CD14-positive monocyte (primary cell): Measurements from ENCODE around the gene PPP1CB. TPM values are rescaled to one million over a fixed set of nuclear protein-coding genes. Genes with fewer than 3 reads are reported as not detected.
"Not testable (repeated sequence)": the region's sequence is repeated elsewhere in the genome, so short reads cannot be mapped to it uniquely, and the experiment has no call there.

Experiments used
- DNase-seq, 3 donors: peaks; one replicate each; pipeline ENCODE4 v3.0.0-alpha.2; 2011 to 2022
- H2AFZ ChIP-seq: 2 replicates; pipeline ENCODE4 v1.6.0; 2012; ENCODE audit warnings: mild to moderate bottlenecking, low read depth, low read length, inconsistent platforms; ENCODE audit not compliant: insufficient read depth, poor library complexity, severe bottlenecking
- H3K27ac ChIP-seq, 2 donors: 1 replicate in 1 of 2; 2 replicates in 1 of 2; pipeline ENCODE4 v1.5.1; 2012 to 2013; ENCODE audit warnings: low read length in 2 of 2, control low read depth in 1 of 2, inconsistent platforms in 1 of 2, low read depth in 1 of 2, mild to moderate bottlenecking in 1 of 2
- H3K27me3 ChIP-seq, 2 donors: one replicate each; pipeline versions ENCODE4 v1.6.0 to v1.6.1; 2011 to 2013; ENCODE audit warnings: low read length in 2 of 2; ENCODE audit not compliant: control insufficient read depth in 2 of 2, insufficient read depth in 2 of 2
- H3K36me3 ChIP-seq, 2 donors: replicated peaks in 1 of 2; 1 replicate in 1 of 2; 2 replicates in 1 of 2; pipeline versions ENCODE4 v1.5.1 to v1.6.1; 2012 to 2013; ENCODE audit warnings: low read length in 2 of 2, control low read depth in 1 of 2, inconsistent platforms in 1 of 2, mild to moderate bottlenecking in 1 of 2; ENCODE audit not compliant: insufficient read depth in 2 of 2, control insufficient read depth in 1 of 2
- H3K4me1 ChIP-seq, 2 donors: 1 replicate in 1 of 2; 2 replicates in 1 of 2; pipeline versions ENCODE4 v1.5.1 to v1.6.1; 2012 to 2013; ENCODE audit warnings: low read length in 2 of 2, control low read depth in 1 of 2, inconsistent platforms in 1 of 2, mild to moderate bottlenecking in 1 of 2, moderate library complexity in 1 of 2; ENCODE audit not compliant: insufficient read depth in 2 of 2, control insufficient read depth in 1 of 2
- H3K4me2 ChIP-seq: replicated peaks from 2 replicates; pipeline ENCODE3; 2012; ENCODE audit warnings: low read length, moderate library complexity, mild to moderate bottlenecking; ENCODE audit not compliant: poor library complexity, severe bottlenecking; ENCODE audit errors: extremely low read depth
- H3K4me3 ChIP-seq, 3 experiments: fragments of 200-600 bp in 1 of 3; sonication (generic) in 1 of 3; replicated peaks in 1 of 3; 1 replicate in 2 of 3; 2 replicates in 1 of 3; pipeline ENCODE4 v1.5.1; 2011 to 2013; ENCODE audit warnings: low read length in 3 of 3, mild to moderate bottlenecking in 3 of 3, control low read depth in 2 of 3, low read depth in 2 of 3, inconsistent platforms in 1 of 3, moderate library complexity in 1 of 3
- H3K79me2 ChIP-seq: 2 replicates; pipeline ENCODE4 v1.6.0; 2012; ENCODE audit warnings: mild to moderate bottlenecking, control low read depth, inconsistent platforms, low read length, moderate library complexity; ENCODE audit not compliant: insufficient read depth
- H3K9ac ChIP-seq: 2 replicates; pipeline ENCODE4 v1.6.0; 2017; ENCODE audit warnings: low read length, mild to moderate bottlenecking; ENCODE audit not compliant: insufficient read depth, poor library complexity, severe bottlenecking
- H3K9me3 ChIP-seq, 2 donors: replicated peaks in 1 of 2; 1 replicate in 1 of 2; 2 replicates in 1 of 2; pipeline versions ENCODE4 v1.5.1 to v1.6.1; 2012 to 2013; ENCODE audit warnings: low read length in 2 of 2, control low read depth in 1 of 2; ENCODE audit not compliant: control insufficient read depth in 1 of 2, insufficient read depth in 1 of 2
- H4K20me1 ChIP-seq: 2 replicates; pipeline ENCODE4 v1.6.0; 2012; ENCODE audit warnings: mild to moderate bottlenecking, low read length, control low read depth, moderate library complexity; ENCODE audit not compliant: insufficient read depth
- H3K27ac Mint-ChIP-seq, 7 donors: one replicate each; pipeline ENCODE4 v1.8.0; 2020; ENCODE audit warnings: mild to moderate bottlenecking in 7 of 7, mixed read lengths in 7 of 7, moderate library complexity in 6 of 7, inconsistent platforms in 2 of 7
- H3K27me3 Mint-ChIP-seq, 3 donors: one replicate each; pipeline ENCODE4 v1.8.0; 2021 to 2022; ENCODE audit warnings: low read depth in 3 of 3, mild to moderate bottlenecking in 3 of 3, mixed read lengths in 3 of 3, moderate library complexity in 3 of 3, inconsistent platforms in 1 of 3
- H3K36me3 Mint-ChIP-seq, 2 donors: one replicate each; pipeline ENCODE4 v1.8.0; 2020; ENCODE audit warnings: mixed read lengths in 2 of 2, inconsistent platforms in 1 of 2, mild to moderate bottlenecking in 1 of 2
- H3K4me1 Mint-ChIP-seq: one replicate; pipeline ENCODE4 v1.8.0; 2020; ENCODE audit warnings: mild to moderate bottlenecking, mixed read lengths
- H3K4me3 Mint-ChIP-seq, 2 donors: one replicate each; pipeline ENCODE4 v1.8.0; 2020; ENCODE audit warnings: mild to moderate bottlenecking in 2 of 2, mixed read lengths in 2 of 2, moderate library complexity in 1 of 2
- H3K9me3 Mint-ChIP-seq, 7 donors: one replicate each; pipeline ENCODE4 v1.8.0; 2020 to 2022; ENCODE audit warnings: mixed read lengths in 7 of 7, mild to moderate bottlenecking in 6 of 7, moderate library complexity in 6 of 7, inconsistent platforms in 2 of 7
- WGBS: methylation state at CpG from one replicate; pipeline ENCODE4 v1.1.5; 2013; ENCODE audit warnings: missing lambda C conversion rate; ENCODE audit not compliant: insufficient coverage; 5-methylcytosine and 5-hydroxymethylcytosine counted together
- intact Hi-C, 2 donors: fragments of 100-400 bp; cut with micrococcal nuclease; formaldehyde crosslinking; loops; one replicate each; pipeline versions ENCODE4 v1.15.0 to v1.15.1; 2023
- polyA plus RNA-seq, 3 donors: library from polyadenylated mRNA; depleted of rRNA in 1 of 3; unstranded in 2 of 3; stranded (reverse) in 1 of 3; fragments of 300-500 nt in 2 of 3; fragments of >200 nt in 1 of 3; fragmentation: Illumina TruSeq in 2 of 3; gene quantifications; 1 replicate in 2 of 3; 2 replicates in 1 of 3; pipeline ENCODE4 v1.2.3, GENCODE V29; 2012 to 2021
- TF ChIP-seq, protein P1 (sequence below): fragments of 200-600 bp; IDR thresholded peaks from one replicate; pipeline ENCODE4 v1.8.0; 2022; ENCODE audit warnings: antibody characterized with exemption, mild to moderate bottlenecking

The PPP1CB gene
- polyA plus RNA-seq, 3 donors, result 25.3 to 142 (median 69.4) TPM

DNA sequence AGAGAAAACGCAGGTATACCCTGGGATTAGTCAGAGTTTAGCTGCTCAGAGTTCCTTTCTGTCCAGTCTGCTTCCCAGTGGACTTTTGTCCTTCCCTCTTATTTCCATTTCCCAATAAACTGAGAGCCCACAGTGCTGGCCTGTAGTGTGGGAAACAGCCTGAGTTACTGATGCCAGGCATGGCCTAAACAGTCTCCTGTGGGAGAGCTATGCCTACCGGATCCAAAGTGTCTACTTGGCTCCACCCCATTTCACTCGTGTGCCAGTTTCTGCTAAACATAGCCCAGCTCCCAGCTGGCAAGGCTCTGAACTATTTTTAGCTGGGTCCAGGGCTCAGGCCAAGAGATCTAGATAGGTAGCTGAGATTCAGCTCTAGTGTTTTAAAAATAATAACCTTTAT, 15.6 kb upstream of the PPP1CB start:
- Histone ChIP-seq H4K20me1 (no peaks in the 10 kb centered on the region), H3K4me2 (no peak overlapping the region), H2AFZ (no peak overlapping the region), H3K4me3 (no peak overlapping the region), H3K79me2 (no peaks in the 10 kb centered on the region), H3K9me3 (peaks cover 6 to 7% of the 10 kb centered on the region in 2 donors), H3K27ac (no peak overlapping the region), H3K36me3 (no peaks in the 10 kb centered on the region), H3K27me3 (no peaks in the 10 kb centered on the region), H3K9ac (no peak overlapping the region), H3K4me1 (peaks cover 5 to 8% of the 10 kb centered on the region in 2 donors)
- TF ChIP-seq, protein P1, sequence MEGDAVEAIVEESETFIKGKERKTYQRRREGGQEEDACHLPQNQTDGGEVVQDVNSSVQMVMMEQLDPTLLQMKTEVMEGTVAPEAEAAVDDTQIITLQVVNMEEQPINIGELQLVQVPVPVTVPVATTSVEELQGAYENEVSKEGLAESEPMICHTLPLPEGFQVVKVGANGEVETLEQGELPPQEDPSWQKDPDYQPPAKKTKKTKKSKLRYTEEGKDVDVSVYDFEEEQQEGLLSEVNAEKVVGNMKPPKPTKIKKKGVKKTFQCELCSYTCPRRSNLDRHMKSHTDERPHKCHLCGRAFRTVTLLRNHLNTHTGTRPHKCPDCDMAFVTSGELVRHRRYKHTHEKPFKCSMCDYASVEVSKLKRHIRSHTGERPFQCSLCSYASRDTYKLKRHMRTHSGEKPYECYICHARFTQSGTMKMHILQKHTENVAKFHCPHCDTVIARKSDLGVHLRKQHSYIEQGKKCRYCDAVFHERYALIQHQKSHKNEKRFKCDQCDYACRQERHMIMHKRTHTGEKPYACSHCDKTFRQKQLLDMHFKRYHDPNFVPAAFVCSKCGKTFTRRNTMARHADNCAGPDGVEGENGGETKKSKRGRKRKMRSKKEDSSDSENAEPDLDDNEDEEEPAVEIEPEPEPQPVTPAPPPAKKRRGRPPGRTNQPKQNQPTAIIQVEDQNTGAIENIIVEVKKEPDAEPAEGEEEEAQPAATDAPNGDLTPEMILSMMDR, result no peak
- no peak for DNase-seq
- H3K27me3 Mint-ChIP-seq, result peaks cover 0 to 5% (median 0%) of the 10 kb centered on the region in 3 donors
- H3K36me3 Mint-ChIP-seq, result peaks cover 5 to 6% of the 10 kb centered on the region in 2 donors
- H3K4me3 Mint-ChIP-seq, result no peak overlapping the region
- peaks cover 9% of the 10 kb centered on the region for H3K4me1 Mint-ChIP-seq
- no peak overlapping the region for H3K27ac Mint-ChIP-seq
- H3K9me3 Mint-ChIP-seq, result peaks cover 14 to 29% (median 19%) of the 10 kb centered on the region in 7 donors
- 70% methylated on average over 2 of the region's 3 CpGs for WGBS
- intact Hi-C loops, result no loop called here

DNA sequence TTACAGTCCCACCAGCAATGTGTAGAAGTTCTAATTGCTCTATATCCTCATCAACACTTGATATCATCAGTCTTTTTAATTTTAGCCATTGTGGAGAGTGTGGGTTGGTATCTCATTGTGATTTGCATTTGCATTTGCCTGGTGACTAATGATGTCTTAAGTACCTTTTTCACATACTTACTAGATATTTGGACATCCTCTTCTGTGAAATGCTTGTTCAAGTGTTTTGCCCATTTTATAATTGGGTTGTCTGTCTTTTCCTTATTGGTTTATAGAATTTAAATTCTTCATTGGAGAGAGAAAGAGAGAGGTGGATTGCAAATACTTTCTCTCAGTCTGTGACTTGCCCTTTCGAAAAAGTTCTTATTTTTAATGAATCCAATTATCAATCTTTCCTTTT, 14.0 kb upstream of the PPP1CB start:
- H4K20me1 ChIP-seq, result no peaks in the 10 kb centered on the region
- no peak overlapping the region for H3K4me3 ChIP-seq
- no peaks in the 10 kb centered on the region for H3K27me3 ChIP-seq
- intact Hi-C loops, result no loop called here
- H3K4me1 Mint-ChIP-seq, result peaks cover 9% of the 10 kb centered on the region
- no peak overlapping the region for H3K9ac ChIP-seq
- no peak overlapping the region for H3K4me2 ChIP-seq
- TF ChIP-seq, protein P1, result no peak
- no peak overlapping the region for H3K27ac ChIP-seq
- DNase-seq, result no peak
- peaks cover 6 to 7% of the 10 kb centered on the region in 2 donors for H3K9me3 ChIP-seq
- H3K4me1 ChIP-seq, result peaks cover 5 to 8% of the 10 kb centered on the region in 2 donors
- no peaks in the 10 kb centered on the region for H3K36me3 ChIP-seq
- no CpG with 5 or more reads among the region's 1 CpG for WGBS
- peaks cover 0 to 5% (median 0%) of the 10 kb centered on the region in 3 donors for H3K27me3 Mint-ChIP-seq
- H3K9me3 Mint-ChIP-seq, result peaks cover 14 to 29% (median 19%) of the 10 kb centered on the region in 7 donors
- no peaks in the 10 kb centered on the region for H3K79me2 ChIP-seq
- peaks cover 7 to 10% of the 10 kb centered on the region in 2 donors for H3K36me3 Mint-ChIP-seq
- no peak overlapping the region for H3K4me3 Mint-ChIP-seq
- peak overlapping the region in 1 of 7 donors; percentile 64 for H3K27ac Mint-ChIP-seq
- no peak overlapping the region for H2AFZ ChIP-seq

DNA sequence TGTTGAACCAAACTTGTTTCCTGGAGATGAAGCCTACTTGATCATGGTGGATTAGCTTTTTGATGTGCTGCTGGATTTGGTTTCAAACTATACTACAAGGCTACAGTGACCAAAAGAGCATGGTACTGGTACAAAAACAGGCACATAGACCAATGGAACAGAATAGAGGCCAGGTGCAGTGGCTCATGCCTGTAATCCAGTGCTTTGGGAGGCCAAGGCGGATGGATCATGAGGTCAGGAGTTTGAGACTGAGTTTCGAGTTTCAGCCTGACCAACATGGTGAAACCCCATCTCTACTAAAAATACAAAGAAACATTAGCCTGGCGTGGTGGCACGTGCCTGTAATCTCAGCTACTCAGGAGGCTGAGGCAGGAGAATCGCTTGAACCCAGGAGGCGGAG, 9.0 kb upstream of the PPP1CB start:
- H4K20me1 ChIP-seq, H3K27ac ChIP-seq, H3K9me3 ChIP-seq, intact Hi-C loops, H3K36me3 ChIP-seq, H3K4me3 Mint-ChIP-seq, H3K79me2 ChIP-seq, H3K27me3 ChIP-seq, DNase-seq, H3K27me3 Mint-ChIP-seq, H3K4me3 ChIP-seq, H2AFZ ChIP-seq, H3K4me2 ChIP-seq, H3K27ac Mint-ChIP-seq, H3K9ac ChIP-seq: not testable (repeated sequence)
- Mint-ChIP-seq H3K9me3 (peaks cover 7 to 19% (median 13%) of the 10 kb centered on the region in 7 donors), H3K36me3 (peaks cover 9 to 17% of the 10 kb centered on the region in 2 donors), H3K4me1 (peaks cover 17% of the 10 kb centered on the region)
- WGBS, result 100% methylated on average over 1 of the region's 6 CpGs
- peaks cover 10 to 15% of the 10 kb centered on the region in 2 donors for H3K4me1 ChIP-seq
